HepG2 (cell line): ENCODE measurements around the gene SEC14L6. TPM values are rescaled to one million over a fixed set of nuclear protein-coding genes. Genes with fewer than 3 reads are reported as not detected.

Source experiments
- ARNTL ChIP-seq: sonication (generic); formaldehyde crosslinking; IDR thresholded peaks from 2 replicates; pipeline ENCODE4 v1.4.0; 2020; ENCODE audit warnings: mild to moderate bottlenecking, missing genetic modification reagents
- ASH2L ChIP-seq: fragments of 300-600, 200-600 bp; sonication (generic); IDR thresholded peaks from 2 replicates; pipeline ENCODE4 v1.7.0; 2017; ENCODE audit warnings: low read depth, mild to moderate bottlenecking, moderate library complexity, mixed read lengths, low read length; ENCODE audit not compliant: insufficient read length
- ELF1 ChIP-seq: sonication (generic); formaldehyde crosslinking; IDR thresholded peaks from 2 replicates; pipeline ENCODE4 v1.4.0; 2020; ENCODE audit warnings: missing genetic modification reagents
- FOXK2 ChIP-seq: fragments of 450-650 bp; IDR thresholded peaks from 2 replicates; pipeline ENCODE4 v1.6.1; 2016
- GLI4 ChIP-seq: sonication (generic); formaldehyde crosslinking; IDR thresholded peaks from 2 replicates; pipeline ENCODE4 v1.5.1; 2020; ENCODE audit warnings: missing genetic modification reagents, mild to moderate bottlenecking, moderate library complexity, borderline replicate concordance
- HOXA3 ChIP-seq: sonication (generic); formaldehyde crosslinking; IDR thresholded peaks from 2 replicates; pipeline ENCODE4 v1.5.0; 2020; ENCODE audit warnings: missing genetic modification reagents
- HOXA9 ChIP-seq: sonication (generic); formaldehyde crosslinking; IDR thresholded peaks from 2 replicates; pipeline ENCODE4 v1.8.1; 2022; ENCODE audit warnings: missing genetic modification reagents, mild to moderate bottlenecking, moderate library complexity, borderline replicate concordance
- KLF16 ChIP-seq, 2 experiments: sonication (generic) in 1 of 2; formaldehyde crosslinking in 1 of 2; IDR thresholded peaks; 2 replicates each; pipeline versions ENCODE4 v1.6.1 to v1.8.0; 2016 to 2023; ENCODE audit warnings: missing genetic modification reagents in 2 of 2, missing compliant biosample characterization in 1 of 2
- MAFF ChIP-seq: IDR thresholded peaks from 2 replicates; pipeline ENCODE4 v1.6.1; 2011; ENCODE audit warnings: low read depth, low read length, improper control_type of control experiment
- MED1 ChIP-seq: sonication (generic); formaldehyde crosslinking; IDR thresholded peaks from 2 replicates; pipeline ENCODE4 v1.4.0; 2020; ENCODE audit warnings: missing genetic modification reagents
- MED8 ChIP-seq: sonication (generic); formaldehyde crosslinking; IDR thresholded peaks from 2 replicates; pipeline ENCODE4 v1.8.1; 2023; ENCODE audit warnings: mild to moderate bottlenecking, missing genetic modification reagents; ENCODE audit not compliant: insufficient replicate concordance
- PRDM10 ChIP-seq: sonication (generic); formaldehyde crosslinking; IDR thresholded peaks from 2 replicates; pipeline ENCODE4 v1.4.0; 2020; ENCODE audit warnings: low read depth, missing genetic modification reagents
- SAFB2 ChIP-seq: sonication (generic); formaldehyde crosslinking; IDR thresholded peaks from 2 replicates; pipeline ENCODE4 v1.5.1; 2020; ENCODE audit warnings: missing genetic modification reagents, low read depth, mild to moderate bottlenecking, borderline replicate concordance
- ZFY ChIP-seq: sonication (generic); formaldehyde crosslinking; IDR thresholded peaks from 2 replicates; pipeline ENCODE4 v1.4.0; 2020; ENCODE audit warnings: missing genetic modification reagents
- ZIK1 ChIP-seq: sonication (generic); formaldehyde crosslinking; IDR thresholded peaks from 2 replicates; pipeline ENCODE4 v1.5.0; 2020; ENCODE audit warnings: mild to moderate bottlenecking, low read depth, missing genetic modification reagents, borderline replicate concordance
- ZNF816 ChIP-seq: sonication (generic); formaldehyde crosslinking; IDR thresholded peaks from 2 replicates; pipeline ENCODE4 v1.8.0; 2022; ENCODE audit warnings: missing genetic modification reagents, mild to moderate bottlenecking, borderline replicate concordance
- polyA plus RNA-seq, 8 experiments: library from polyadenylated mRNA; depleted of rRNA in 3 of 8; stranded (reverse) in 7 of 8; unstranded in 1 of 8; fragments of >200 nt; fragmentation: Illumina TruSeq in 4 of 8; extraction: Trizol in 4 of 8; gene quantifications; 2 replicates each; pipeline versions ENCODE4 v1.2.1 to v1.2.3, GENCODE V29; 2011 to 2016; ENCODE audit warnings: low read depth in 4 of 8, missing spikeins in 1 of 8, mixed read lengths in 1 of 8; ENCODE audit not compliant: insufficient read depth in 1 of 8
- total RNA-seq, 5 experiments: library from RNA; depleted of rRNA; stranded (reverse); fragments of >200 nt; fragmentation: Illumina TruSeq; extraction: Trizol; gene quantifications; 2 replicates each; pipeline ENCODE4 v1.2.3, GENCODE V29; 2016; ENCODE audit warnings: low read depth in 1 of 5
- TF ChIP-seq, protein P1 (sequence below): IDR thresholded peaks from 2 replicates; pipeline ENCODE4 v1.6.1; 2012; ENCODE audit warnings: inconsistent platforms
- TF ChIP-seq, protein P2 (sequence below): IDR thresholded peaks from 2 replicates; pipeline ENCODE4 v1.6.1; 2016; ENCODE audit warnings: low read depth
- TF ChIP-seq, protein P3 (sequence below): sonication (generic); formaldehyde crosslinking; conservative IDR thresholded peaks from 2 replicates; pipeline ENCODE4 v1.4.0; 2020; ENCODE audit warnings: missing genetic modification reagents
- TF ChIP-seq, protein P4 (sequence below): IDR thresholded peaks from 2 replicates; pipeline ENCODE4 v1.6.1; 2016; ENCODE audit warnings: missing biosample characterization, missing genetic modification reagents, low read depth

The SEC14L6 gene
- total and polyA plus RNA-seq, 2 of the 13 experiments (the other 11 are each of a cell fraction or from before 2014, with no cell fraction given): 0.09 to 9.3 TPM

DNA sequence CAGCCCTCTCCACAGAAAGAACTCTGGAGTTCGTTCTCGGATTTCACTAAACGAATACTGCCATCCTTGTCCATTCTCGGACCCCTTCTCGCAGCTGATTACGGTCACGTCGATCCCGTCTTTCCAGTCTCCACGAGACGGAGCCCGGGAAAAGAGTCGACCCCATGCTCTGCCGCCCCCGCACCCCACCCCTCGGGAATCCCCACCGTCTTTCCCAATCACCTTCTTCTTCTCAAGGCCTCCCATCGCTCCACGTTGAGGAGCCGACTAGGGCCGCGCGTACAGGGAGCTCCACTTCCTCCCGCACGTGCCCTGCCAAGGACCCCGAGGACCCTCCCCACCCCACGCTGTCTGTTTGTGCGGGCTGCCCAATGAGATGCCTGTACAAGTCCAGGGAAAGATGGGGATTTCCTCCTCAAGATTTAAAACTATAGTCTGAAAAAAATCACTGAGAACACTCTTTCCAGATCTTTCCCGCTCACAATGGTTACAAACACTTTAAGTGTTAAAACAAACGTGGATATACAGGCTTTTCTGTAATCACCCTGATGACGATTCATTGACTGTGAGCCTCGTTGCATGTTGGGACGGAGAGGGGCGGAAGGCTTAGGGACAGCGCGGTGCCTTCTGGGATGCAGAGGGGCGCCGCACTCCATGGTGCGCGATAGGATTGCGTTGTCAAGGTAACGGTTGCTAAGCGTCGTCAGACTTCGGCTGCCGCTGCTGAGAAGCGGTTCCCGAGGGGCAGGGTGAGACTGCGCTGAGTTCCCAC is 45.2 kb upstream of the SEC14L6 start, which contains the start of gene PES1 (continued):
- TF ChIP-seq KLF16 (CRISPR knock-in tag; IDR thresholded peaks at IDR 0.05) (0 out of 4 replicates have a peak, but pooled peaks of 1 of the 2 experiments have one; percentile 49), MAFF (no peak), PRDM10 (no peak), GLI4 (CRISPR knock-in tag) (0 out of 2 replicates have a peak, but pooled peaks have one; percentile 51), MED8 (CRISPR knock-in tag) (no peak), HOXA9 (CRISPR knock-in tag) (no peak), ELF1 (CRISPR knock-in tag) (peak; percentile 99), ARNTL (CRISPR knock-in tag) (peak; percentile 94), HOXA3 (CRISPR knock-in tag) (peak; percentile 53; the same call in 1 of the 2 replicates), MED1 (CRISPR knock-in tag) (peak; percentile 49), ZNF816 (no peak), ZFY (CRISPR knock-in tag) (peak; percentile 84), SAFB2 (no peak; the same call in 1 of the 2 replicates), FOXK2 (peak; percentile 62), ZIK1 (CRISPR knock-in tag) (no peak), ASH2L (peak; percentile 82)
- TF ChIP-seq, protein P1, sequence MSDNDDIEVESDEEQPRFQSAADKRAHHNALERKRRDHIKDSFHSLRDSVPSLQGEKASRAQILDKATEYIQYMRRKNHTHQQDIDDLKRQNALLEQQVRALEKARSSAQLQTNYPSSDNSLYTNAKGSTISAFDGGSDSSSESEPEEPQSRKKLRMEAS: peak; percentile 97
- TF ChIP-seq, protein P2, sequence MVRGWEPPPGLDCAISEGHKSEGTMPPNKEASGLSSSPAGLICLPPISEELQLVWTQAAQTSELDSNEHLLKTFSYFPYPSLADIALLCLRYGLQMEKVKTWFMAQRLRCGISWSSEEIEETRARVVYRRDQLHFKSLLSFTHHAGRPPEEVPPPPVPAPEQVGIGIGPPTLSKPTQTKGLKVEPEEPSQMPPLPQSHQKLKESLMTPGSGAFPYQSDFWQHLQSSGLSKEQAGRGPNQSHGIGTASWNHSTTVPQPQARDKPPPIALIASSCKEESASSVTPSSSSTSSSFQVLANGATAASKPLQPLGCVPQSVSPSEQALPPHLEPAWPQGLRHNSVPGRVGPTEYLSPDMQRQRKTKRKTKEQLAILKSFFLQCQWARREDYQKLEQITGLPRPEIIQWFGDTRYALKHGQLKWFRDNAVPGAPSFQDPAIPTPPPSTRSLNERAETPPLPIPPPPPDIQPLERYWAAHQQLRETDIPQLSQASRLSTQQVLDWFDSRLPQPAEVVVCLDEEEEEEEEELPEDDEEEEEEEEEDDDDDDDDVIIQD (CRISPR knock-in tag): 0 out of 2 replicates have a peak, but pooled peaks have one; percentile 17
- TF ChIP-seq, protein P3, sequence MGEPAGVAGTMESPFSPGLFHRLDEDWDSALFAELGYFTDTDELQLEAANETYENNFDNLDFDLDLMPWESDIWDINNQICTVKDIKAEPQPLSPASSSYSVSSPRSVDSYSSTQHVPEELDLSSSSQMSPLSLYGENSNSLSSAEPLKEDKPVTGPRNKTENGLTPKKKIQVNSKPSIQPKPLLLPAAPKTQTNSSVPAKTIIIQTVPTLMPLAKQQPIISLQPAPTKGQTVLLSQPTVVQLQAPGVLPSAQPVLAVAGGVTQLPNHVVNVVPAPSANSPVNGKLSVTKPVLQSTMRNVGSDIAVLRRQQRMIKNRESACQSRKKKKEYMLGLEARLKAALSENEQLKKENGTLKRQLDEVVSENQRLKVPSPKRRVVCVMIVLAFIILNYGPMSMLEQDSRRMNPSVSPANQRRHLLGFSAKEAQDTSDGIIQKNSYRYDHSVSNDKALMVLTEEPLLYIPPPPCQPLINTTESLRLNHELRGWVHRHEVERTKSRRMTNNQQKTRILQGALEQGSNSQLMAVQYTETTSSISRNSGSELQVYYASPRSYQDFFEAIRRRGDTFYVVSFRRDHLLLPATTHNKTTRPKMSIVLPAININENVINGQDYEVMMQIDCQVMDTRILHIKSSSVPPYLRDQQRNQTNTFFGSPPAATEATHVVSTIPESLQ (CRISPR knock-in tag): 0 out of 2 replicates have a peak, but pooled peaks have one; percentile 47
- TF ChIP-seq, protein P4, sequence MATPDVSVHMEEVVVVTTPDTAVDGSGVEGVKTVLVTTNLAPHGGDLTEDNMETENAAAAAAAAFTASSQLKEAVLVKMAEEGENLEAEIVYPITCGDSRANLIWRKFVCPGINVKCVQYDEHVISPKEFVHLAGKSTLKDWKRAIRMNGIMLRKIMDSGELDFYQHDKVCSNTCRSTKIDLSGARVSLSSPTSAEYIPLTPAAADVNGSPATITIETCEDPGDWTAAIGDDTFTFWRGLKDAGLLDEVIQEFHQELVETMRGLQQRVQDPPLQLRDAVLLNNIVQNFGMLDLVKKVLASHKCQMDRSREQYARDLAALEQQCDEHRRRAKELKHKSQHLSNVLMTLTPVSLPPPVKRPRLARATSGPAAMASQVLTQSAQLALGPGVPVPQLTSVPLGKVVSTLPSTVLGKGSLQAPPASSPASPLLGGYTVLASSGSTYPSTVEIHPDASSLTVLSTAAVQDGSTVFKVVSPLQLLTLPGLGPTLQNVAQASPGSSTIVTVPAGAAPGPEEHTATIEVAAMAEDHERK (CRISPR knock-in tag): peak; percentile 35; the same call in 1 of the 2 replicates
